Hepatocyte (in vitro differentiated cells): ENCODE measurements around the gene HCAR1. TPM values are rescaled to one million over a fixed set of nuclear protein-coding genes. Genes with fewer than 3 reads are reported as not detected.
"Not testable (repeated sequence)": the region's sequence is repeated elsewhere in the genome, so short reads cannot be mapped to it uniquely, and the experiment has no call there.

Experiments used
- DNase-seq: peaks from one replicate; pipeline ENCODE4 v3.0.0-alpha.2; 2016; ENCODE audit warnings: low spot score
- H2AFZ ChIP-seq: fragments of 200-600 bp; sonication (generic); 2 replicates; pipeline ENCODE4 v1.6.0; 2016; ENCODE audit warnings: antibody characterized with exemption, mild to moderate bottlenecking
- H3K27ac ChIP-seq: fragments of 200-600 bp; sonication (generic); 2 replicates; pipeline ENCODE4 v1.5.1; 2016; ENCODE audit warnings: mild to moderate bottlenecking
- H3K27me3 ChIP-seq: fragments of 200-600 bp; sonication (generic); 2 replicates; pipeline ENCODE4 v1.6.1; 2016
- H3K36me3 ChIP-seq: fragments of 200-600 bp; sonication (generic); replicated peaks from 2 replicates; pipeline ENCODE4 v1.5.1; 2016; ENCODE audit warnings: low read depth; ENCODE audit not compliant: insufficient read depth
- H3K4me1 ChIP-seq: fragments of 200-600 bp; sonication (generic); 2 replicates; pipeline ENCODE4 v1.5.1; 2016; ENCODE audit warnings: mild to moderate bottlenecking, moderate library complexity; ENCODE audit not compliant: insufficient read depth
- H3K4me2 ChIP-seq: fragments of 200-600 bp; sonication (generic); 2 replicates; pipeline ENCODE4 v1.6.0; 2016
- H3K4me3 ChIP-seq: fragments of 200-600 bp; sonication (generic); 2 replicates; pipeline ENCODE4 v1.5.1; 2016; ENCODE audit warnings: mild to moderate bottlenecking
- H3K79me2 ChIP-seq: fragments of 200-600 bp; sonication (generic); 2 replicates; pipeline ENCODE4 v1.6.0; 2017; ENCODE audit warnings: mild to moderate bottlenecking
- H3K9me2 ChIP-seq: fragments of 200-600 bp; sonication (generic); replicated peaks from 2 replicates; pipeline ENCODE4 v1.6.0; 2017; ENCODE audit warnings: mild to moderate bottlenecking; ENCODE audit not compliant: insufficient read depth
- H3K9me3 ChIP-seq: fragments of 200-600 bp; sonication (generic); 2 replicates; pipeline ENCODE4 v1.5.1; 2016; ENCODE audit warnings: low read depth, mild to moderate bottlenecking
- H4K20me1 ChIP-seq: fragments of 200-600 bp; sonication (generic); 2 replicates; pipeline ENCODE4 v1.6.0; 2016; ENCODE audit warnings: mild to moderate bottlenecking; ENCODE audit not compliant: insufficient read depth, poor library complexity, severe bottlenecking
- EZH2 ChIP-seq: fragments of 200-600 bp; sonication (generic); IDR thresholded peaks from 2 replicates; pipeline ENCODE4 v1.6.1; 2016; ENCODE audit warnings: antibody characterized with exemption, mild to moderate bottlenecking, borderline replicate concordance
- EZH2phosphoT487 ChIP-seq: fragments of 200-600 bp; sonication (generic); IDR thresholded peaks from one replicate; pipeline ENCODE4 v1.6.1; 2018; ENCODE audit warnings: antibody characterized with exemption, mild to moderate bottlenecking, low read depth, moderate library complexity; ENCODE audit not compliant: unreplicated experiment, severe bottlenecking
- WGBS: methylation state at CpG from one replicate; pipeline ENCODE4 v1.1.6; 2016; ENCODE audit warnings: low lambda C conversion rate; ENCODE audit errors: missing lambda C conversion rate; 5-methylcytosine and 5-hydroxymethylcytosine counted together
- polyA plus RNA-seq: library from polyadenylated mRNA; unstranded; fragments of >200 nt; fragmentation: Nextera tagmentation; extraction: Ambion mirVana; gene quantifications from 2 replicates; pipeline ENCODE4 v1.2.1, GENCODE V29; 2016
- small RNA-seq: library from RNA; depleted of rRNA; stranded (forward); fragments of <200 nt; gene quantifications from one replicate; pipeline ENCODE3, GENCODE V24; 2014
- total RNA-seq: library from RNA; depleted of rRNA; stranded (reverse); fragments of >200 nt; gene quantifications from 2 replicates; pipeline ENCODE4 v1.2.3, GENCODE V29; 2014
- TF ChIP-seq, protein P1 (sequence below): fragments of 200-600 bp; sonication (generic); IDR thresholded peaks from 2 replicates; pipeline ENCODE4 v1.5.1; 2016; ENCODE audit warnings: antibody characterized with exemption, mild to moderate bottlenecking; ENCODE audit not compliant: poor library complexity

Gene HCAR1
- total and polyA plus RNA-seq, 2 experiments from 2014 or later, result 0.19 to 0.63 TPM

DNA sequence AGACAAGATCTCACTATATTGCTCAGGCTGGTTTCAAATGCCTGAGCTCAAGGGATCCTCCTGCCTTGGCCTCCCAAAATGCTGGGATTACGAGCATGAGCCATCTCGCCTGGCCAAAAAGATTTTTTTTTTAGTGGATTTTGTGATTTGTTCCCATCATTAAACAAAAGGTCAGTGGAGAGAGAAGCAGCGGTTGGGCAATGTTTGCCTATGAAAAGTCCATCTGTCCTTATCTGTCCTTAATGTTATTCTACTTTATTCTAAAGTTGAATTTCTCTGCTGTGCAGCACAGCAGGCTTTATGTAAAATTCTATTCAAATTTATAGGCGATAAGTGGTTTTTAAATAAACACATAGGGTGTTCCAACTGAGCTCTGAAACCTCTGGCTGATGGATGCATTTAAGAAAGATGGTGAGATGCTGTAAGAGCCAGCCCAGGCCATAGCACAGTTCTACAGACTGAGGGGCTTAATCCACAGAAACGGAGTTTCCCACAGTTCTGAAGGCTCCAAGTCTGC is 46.3 kb downstream of the HCAR1 start:
- Histone ChIP-seq H3K79me2 (no peaks in the 10 kb centered on the region), H3K27ac (no peak overlapping the region), H3K4me1 (peaks cover 7% of the 10 kb centered on the region), H3K36me3 (no peaks in the 10 kb centered on the region), H3K4me3 (no peak overlapping the region), H3K9me2 (no peaks in the 10 kb centered on the region), H2AFZ (no peak overlapping the region), H3K27me3 (no peaks in the 10 kb centered on the region), H4K20me1 (no peaks in the 10 kb centered on the region), H3K9me3 (no peaks in the 10 kb centered on the region), H3K4me2 (no peak overlapping the region)
- TF ChIP-seq EZH2, result no peak
- TF ChIP-seq, protein P1, sequence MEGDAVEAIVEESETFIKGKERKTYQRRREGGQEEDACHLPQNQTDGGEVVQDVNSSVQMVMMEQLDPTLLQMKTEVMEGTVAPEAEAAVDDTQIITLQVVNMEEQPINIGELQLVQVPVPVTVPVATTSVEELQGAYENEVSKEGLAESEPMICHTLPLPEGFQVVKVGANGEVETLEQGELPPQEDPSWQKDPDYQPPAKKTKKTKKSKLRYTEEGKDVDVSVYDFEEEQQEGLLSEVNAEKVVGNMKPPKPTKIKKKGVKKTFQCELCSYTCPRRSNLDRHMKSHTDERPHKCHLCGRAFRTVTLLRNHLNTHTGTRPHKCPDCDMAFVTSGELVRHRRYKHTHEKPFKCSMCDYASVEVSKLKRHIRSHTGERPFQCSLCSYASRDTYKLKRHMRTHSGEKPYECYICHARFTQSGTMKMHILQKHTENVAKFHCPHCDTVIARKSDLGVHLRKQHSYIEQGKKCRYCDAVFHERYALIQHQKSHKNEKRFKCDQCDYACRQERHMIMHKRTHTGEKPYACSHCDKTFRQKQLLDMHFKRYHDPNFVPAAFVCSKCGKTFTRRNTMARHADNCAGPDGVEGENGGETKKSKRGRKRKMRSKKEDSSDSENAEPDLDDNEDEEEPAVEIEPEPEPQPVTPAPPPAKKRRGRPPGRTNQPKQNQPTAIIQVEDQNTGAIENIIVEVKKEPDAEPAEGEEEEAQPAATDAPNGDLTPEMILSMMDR, result no peak
- no peak for TF ChIP-seq EZH2phosphoT487
- DNase-seq, result no peak
- 78% methylated on average over 5 of the region's 5 CpGs for WGBS

DNA sequence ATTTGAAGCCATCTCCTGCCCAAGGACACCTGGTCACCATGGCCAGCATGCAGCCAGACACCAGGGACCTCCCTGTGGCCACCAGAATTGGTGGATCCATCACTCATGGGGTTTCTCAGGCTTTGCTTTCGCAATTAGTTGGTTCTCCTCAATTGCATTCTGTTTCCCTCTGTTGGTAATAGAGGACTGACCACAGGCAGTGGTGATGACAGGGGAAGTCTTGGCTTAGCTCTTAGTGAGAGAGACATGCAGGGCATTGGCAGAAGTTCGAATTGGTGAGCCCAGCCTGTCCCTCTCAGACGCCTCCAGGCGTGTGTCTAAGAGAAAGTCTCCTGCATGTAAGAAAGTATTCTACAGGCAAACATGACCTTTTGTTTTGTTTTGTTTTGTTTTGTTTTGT is 48.8 kb downstream of the HCAR1 start:
- Histone ChIP-seq H3K4me3 (no peak overlapping the region), H3K9me2 (no peaks in the 10 kb centered on the region), H3K4me2 (no peak overlapping the region), H3K27ac (no peak overlapping the region), H3K79me2 (no peaks in the 10 kb centered on the region), H3K4me1 (peaks cover 8% of the 10 kb centered on the region), H3K36me3 (no peaks in the 10 kb centered on the region), H4K20me1 (no peaks in the 10 kb centered on the region), H2AFZ (no peak overlapping the region), H3K9me3 (no peaks in the 10 kb centered on the region), H3K27me3 (no peaks in the 10 kb centered on the region)
- WGBS, result 89% methylated on average over 4 of the region's 4 CpGs
- no peak for DNase-seq
- TF ChIP-seq, protein P1, result no peak
- TF ChIP-seq EZH2phosphoT487 (no peak), EZH2 (no peak)

DNA sequence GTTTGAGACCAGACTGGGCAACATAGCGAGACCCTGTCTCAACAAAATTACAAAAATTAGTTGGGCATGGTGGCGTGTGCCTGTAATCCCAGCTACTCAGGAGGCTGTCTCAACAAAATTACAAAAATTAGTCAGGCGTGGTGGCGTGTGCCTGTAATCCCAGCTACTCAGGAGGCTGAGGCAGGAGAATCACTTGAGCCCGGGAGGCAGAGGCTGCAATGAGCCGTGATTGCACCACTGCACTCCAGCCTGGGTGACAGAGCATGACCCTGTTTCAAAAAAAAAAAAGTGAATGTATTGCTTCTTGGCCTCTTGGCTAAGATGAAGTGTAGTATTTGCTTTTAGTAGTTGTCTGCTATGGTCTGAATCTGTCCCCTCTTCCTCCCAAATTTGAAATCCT is 49.7 kb downstream of the HCAR1 start:
- H3K9me2 ChIP-seq, H4K20me1 ChIP-seq, DNase-seq, H3K4me3 ChIP-seq, H3K27me3 ChIP-seq, H2AFZ ChIP-seq, H3K27ac ChIP-seq, H3K4me2 ChIP-seq, H3K36me3 ChIP-seq, H3K9me3 ChIP-seq, H3K4me1 ChIP-seq, H3K79me2 ChIP-seq: not testable (repeated sequence)
- WGBS, result 97% methylated on average over 6 of the region's 6 CpGs

DNA sequence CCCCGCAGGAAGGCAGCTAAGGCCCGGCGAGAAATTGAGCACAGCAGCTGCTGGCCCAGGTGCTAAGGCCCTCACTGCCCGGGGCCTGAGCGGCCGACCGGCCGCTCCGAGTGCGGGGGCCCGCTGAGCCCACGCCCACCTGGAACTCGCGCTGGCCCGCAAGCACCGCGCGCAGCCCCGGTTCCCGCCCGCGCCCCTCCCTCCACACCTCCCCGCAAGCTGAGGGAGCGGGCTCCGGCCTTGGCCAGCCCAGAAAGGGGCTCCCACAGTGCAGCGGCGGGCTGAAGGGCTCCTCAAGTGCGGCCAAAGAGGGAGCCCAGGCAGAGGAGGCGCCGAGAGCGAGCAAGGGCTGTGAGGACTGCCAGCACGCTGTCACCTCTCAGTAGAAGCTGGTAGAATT is 53.9 kb downstream of the HCAR1 start:
- not testable (repeated sequence) for H3K9me3 ChIP-seq, H2AFZ ChIP-seq, DNase-seq, H3K4me1 ChIP-seq, H3K27ac ChIP-seq, H3K79me2 ChIP-seq, H3K4me2 ChIP-seq, H4K20me1 ChIP-seq, H3K9me2 ChIP-seq, H3K36me3 ChIP-seq, H3K27me3 ChIP-seq, H3K4me3 ChIP-seq
- 96% methylated on average over 23 of the region's 32 CpGs for WGBS

Small RNA genes lying within 50 kb of the gene (small RNA-seq; reads per million reads assigned to genes)
- gene AC026333.2 (not detected), gene RF00019 (not detected)

Other genes starting within 250 kb of the HCAR1 start
- 20.2 and 24.5 TPM in 2 replicates for gene ZCCHC8, start 229.9 kb downstream of the HCAR1 start, total RNA-seq
- 12.2 and 13.5 TPM in 2 replicates for gene ZCCHC8, start 229.9 kb downstream of the HCAR1 start, polyA plus RNA-seq
- gene RSRC2, start 203.9 kb downstream of the HCAR1 start, total RNA-seq, result 67.3 and 90.9 TPM in 2 replicates
- gene RSRC2, start 203.9 kb downstream of the HCAR1 start, polyA plus RNA-seq, result 53.6 and 73.8 TPM in 2 replicates
- gene KNTC1, start 203.6 kb downstream of the HCAR1 start, total RNA-seq, result 18.1 and 25.9 TPM in 2 replicates
- gene KNTC1, start 203.6 kb downstream of the HCAR1 start, polyA plus RNA-seq, result 5.8 and 17.0 TPM in 2 replicates
- 2.1 and 3.8 TPM in 2 replicates for gene HCAR2, start 27.5 kb downstream of the HCAR1 start, total RNA-seq
- gene HCAR2, start 27.5 kb downstream of the HCAR1 start, polyA plus RNA-seq, result 3.7 and 5.0 TPM in 2 replicates
- gene HCAR3, start 14.0 kb downstream of the HCAR1 start, total RNA-seq, result 0.12 and 0.30 TPM in 2 replicates
- gene HCAR3, start 14.0 kb downstream of the HCAR1 start, polyA plus RNA-seq, result 0.34 and 1.2 TPM in 2 replicates
- 42.5 and 42.6 TPM in 2 replicates for gene DENR, start 22.0 kb upstream of the HCAR1 start, total RNA-seq
- gene DENR, start 22.0 kb upstream of the HCAR1 start, polyA plus RNA-seq, result 62.8 and 64.8 TPM in 2 replicates
- gene CCDC62, start 43.7 kb upstream of the HCAR1 start, total RNA-seq, result 0.50 and 1.1 TPM in 2 replicates
- gene CCDC62, start 43.7 kb upstream of the HCAR1 start, polyA plus RNA-seq, result 0.12 TPM in 2 replicates
- gene HIP1R, start 104.6 kb upstream of the HCAR1 start, total RNA-seq, result 36.0 and 44.3 TPM in 2 replicates
- gene HIP1R, start 104.6 kb upstream of the HCAR1 start, polyA plus RNA-seq, result 31.8 and 33.1 TPM in 2 replicates
- 23.5 and 24.7 TPM in 2 replicates for gene VPS37B, start 165.3 kb upstream of the HCAR1 start, total RNA-seq
- gene VPS37B, start 165.3 kb upstream of the HCAR1 start, polyA plus RNA-seq, result 29.0 and 35.3 TPM in 2 replicates
- gene ABCB9, start 235.6 kb upstream of the HCAR1 start, total RNA-seq, result 3.9 and 4.4 TPM in 2 replicates
- 5.5 and 7.3 TPM in 2 replicates for gene ABCB9, start 235.6 kb upstream of the HCAR1 start, polyA plus RNA-seq
- 11.4 and 13.4 TPM in 2 replicates for gene OGFOD2, start 244.4 kb upstream of the HCAR1 start, total RNA-seq
- gene OGFOD2, start 244.4 kb upstream of the HCAR1 start, polyA plus RNA-seq, result 23.9 and 26.5 TPM in 2 replicates
- gene ARL6IP4, start 249.8 kb upstream of the HCAR1 start, total RNA-seq, result 131 and 138 TPM in 2 replicates
- 248 and 284 TPM in 2 replicates for gene ARL6IP4, start 249.8 kb upstream of the HCAR1 start, polyA plus RNA-seq